Activated CD4-positive, alpha-beta T cell treated with anti-CD3 and anti-CD28 coated beads for 36 hours (primary cell): ENCODE results near the gene AKR1C4. TPM values are rescaled to one million over a fixed set of nuclear protein-coding genes. Genes with fewer than 3 reads are reported as not detected.

ENCODE experiments used
- ATAC-seq: fragments of 200-7000 bp; cut with Tn5 transposase; one replicate; pipeline ENCODE4 v1.10.0; 2021; ENCODE audit warnings: mild to moderate bottlenecking, moderate library complexity
- CTCF ChIA-PET: fragments of 350-600 bp; sonication (Branson Sonifier 250); formaldehyde crosslinking; loops from one replicate; lab custom pipeline; 2021; ENCODE audit warnings: antibody characterized with exemption; lab: Charles Lee
- POLR2A ChIA-PET: fragments of 350-600 bp; sonication (Branson Sonifier 250); formaldehyde crosslinking; loops from one replicate; lab custom pipeline; 2021; ENCODE audit warnings: antibody characterized with exemption, inconsistent platforms; lab: Charles Lee
- DNase-seq: peaks from one replicate; pipeline ENCODE4 v3.0.0-alpha.2; 2020
- H3K27ac Mint-ChIP-seq: one replicate; pipeline ENCODE4 v1.8.0; 2021; ENCODE audit warnings: mixed read lengths
- H3K27me3 Mint-ChIP-seq: one replicate; pipeline ENCODE4 v1.8.0; 2021; ENCODE audit warnings: mixed read lengths
- H3K36me3 Mint-ChIP-seq: one replicate; pipeline ENCODE4 v1.8.0; 2021; ENCODE audit warnings: low read depth, mixed read lengths
- H3K4me1 Mint-ChIP-seq: one replicate; pipeline ENCODE4 v1.8.0; 2021; ENCODE audit warnings: mixed read lengths
- H3K4me3 Mint-ChIP-seq: one replicate; pipeline ENCODE4 v1.8.0; 2021; ENCODE audit warnings: mild to moderate bottlenecking, moderate library complexity, mixed read lengths
- H3K9me3 Mint-ChIP-seq: one replicate; pipeline ENCODE4 v1.8.0; 2021; ENCODE audit warnings: low read depth, mixed read lengths
- intact Hi-C, 2 experiments: fragments of 100-400 bp; cut with DNase I in 1 of 2; cut with micrococcal nuclease in 1 of 2; formaldehyde crosslinking; loops; one replicate each; pipeline versions ENCODE4 v1.14.2 to v1.15.1; 2022 to 2024; cut with DNase I, micrococcal nuclease
- total RNA-seq, 2 experiments: library from RNA; stranded (reverse); gene quantifications; one replicate each; pipeline ENCODE4 v1.2.3, GENCODE V29; 2021

Gene AKR1C4
- total RNA-seq: not detected

GRCh38 chr10:5196702-5197113, at the start of gene AKR1C4:
Gene AKR1C4 (plus strand): TSS chr10:5196837. CDS start chr10:5196868, 31 bp downstream.
- Mint-ChIP-seq H3K27me3 (peaks cover 3% of the 10 kb centered on the region), H3K36me3 (no peaks in the 10 kb centered on the region), H3K4me1 (no peaks in the 10 kb centered on the region), H3K27ac (no peak within 1 kb of the TSS), H3K9me3 (no peaks in the 10 kb centered on the region), H3K4me3 (no peak within 1 kb of the TSS)
- ATAC-seq (no peak), DNase-seq (no peak)
- ChIA-PET CTCF (no interaction called here), POLR2A (no interaction called here)
- intact Hi-C loops: no loop called here

- H3K36me3 Mint-ChIP-seq: no peaks in the 10 kb centered on the region
- POLR2A ChIA-PET: no interaction called here
- intact Hi-C loops: no loop called here
- no peak for ATAC-seq
- CTCF ChIA-PET: no interaction called here
- no peaks in the 10 kb centered on the region for H3K4me1 Mint-ChIP-seq
- peaks cover 4% of the 10 kb centered on the region for H3K27me3 Mint-ChIP-seq
- no peak overlapping the region for H3K4me3 Mint-ChIP-seq
- peaks cover 6% of the 10 kb centered on the region for H3K9me3 Mint-ChIP-seq
- no peak overlapping the region for H3K27ac Mint-ChIP-seq
- DNase-seq: no peak
Observed at GRCh38 chr10:5146920-5147254, 49.8 kb upstream of the AKR1C4 start.

- no peak for ATAC-seq
- intact Hi-C loops: no loop called here
- DNase-seq: no peak
- peaks cover 6% of the 10 kb centered on the region for H3K9me3 Mint-ChIP-seq
- ChIA-PET POLR2A (no interaction called here), CTCF (no interaction called here)
- no peak overlapping the region for H3K4me3 Mint-ChIP-seq
- peaks cover 4% of the 10 kb centered on the region for H3K27me3 Mint-ChIP-seq
- H3K27ac Mint-ChIP-seq: no peak overlapping the region
- H3K36me3 Mint-ChIP-seq: no peaks in the 10 kb centered on the region
- H3K4me1 Mint-ChIP-seq: no peaks in the 10 kb centered on the region
Observed at GRCh38 chr10:5147255-5147980, 49.2 kb upstream of the AKR1C4 start.

GRCh38 chr10:5147981-5148677, 48.5 kb upstream of the AKR1C4 start:
- CTCF ChIA-PET: interaction anchor here (1.0 kb wide), 1 partner anchor 13 kb away, joined by 3 read pairs; no protein-coding TSS in a partner anchor
- H3K9me3 Mint-ChIP-seq: peaks cover 6% of the 10 kb centered on the region
- H3K27ac Mint-ChIP-seq: no peak overlapping the region
- H3K4me1 Mint-ChIP-seq: no peaks in the 10 kb centered on the region
- H3K4me3 Mint-ChIP-seq: no peak overlapping the region
- peaks cover 4% of the 10 kb centered on the region for H3K27me3 Mint-ChIP-seq
- DNase-seq (no peak), ATAC-seq (no peak)
- POLR2A ChIA-PET: no interaction called here
- H3K36me3 Mint-ChIP-seq: no peaks in the 10 kb centered on the region
- intact Hi-C loops: no loop called here

- CTCF ChIA-PET: interaction anchor here (1.0 kb wide), 1 partner anchor 13 kb away, joined by 3 read pairs; no protein-coding TSS in a partner anchor
- peaks cover 6% of the 10 kb centered on the region for H3K9me3 Mint-ChIP-seq
- ATAC-seq (no peak), DNase-seq (no peak)
- H3K4me1 Mint-ChIP-seq: no peaks in the 10 kb centered on the region
- H3K4me3 Mint-ChIP-seq: no peak overlapping the region
- H3K27me3 Mint-ChIP-seq: peaks cover 4% of the 10 kb centered on the region
- POLR2A ChIA-PET: no interaction called here
- H3K27ac Mint-ChIP-seq: no peak overlapping the region
- H3K36me3 Mint-ChIP-seq: no peaks in the 10 kb centered on the region
- intact Hi-C loops: no loop called here
Observed at GRCh38 chr10:5148678-5149032, 48.0 kb upstream of the AKR1C4 start.

- no peak overlapping the region for H3K27ac Mint-ChIP-seq
Observed at GRCh38 chr10:5151076-5151475, 45.6 kb upstream of the AKR1C4 start.

GRCh38 chr10:5155951-5156350, 40.7 kb upstream of the AKR1C4 start:
- DNase-seq (no peak), ATAC-seq (no peak)
- H3K36me3 Mint-ChIP-seq: no peaks in the 10 kb centered on the region
- H3K9me3 Mint-ChIP-seq: peaks cover 3% of the 10 kb centered on the region
- POLR2A ChIA-PET: no interaction called here
- H3K27ac Mint-ChIP-seq: no peak overlapping the region
- H3K27me3 Mint-ChIP-seq: peaks cover 4% of the 10 kb centered on the region
- CTCF ChIA-PET: no interaction called here
- intact Hi-C loops: no loop called here
- H3K4me3 Mint-ChIP-seq: no peak overlapping the region
- no peaks in the 10 kb centered on the region for H3K4me1 Mint-ChIP-seq

More at GRCh38 chr10:5151076-5151475, 45.6 kb upstream of the AKR1C4 start:
- ChIA-PET POLR2A (no interaction called here), CTCF (no interaction called here)
- H3K9me3 Mint-ChIP-seq: peaks cover 6% of the 10 kb centered on the region
- intact Hi-C loops: no loop called here
- H3K27me3 Mint-ChIP-seq: peaks cover 4% of the 10 kb centered on the region
- ATAC-seq: no peak
- H3K36me3 Mint-ChIP-seq: no peaks in the 10 kb centered on the region
- no peaks in the 10 kb centered on the region for H3K4me1 Mint-ChIP-seq
- no peak overlapping the region for H3K4me3 Mint-ChIP-seq
- DNase-seq: no peak

GRCh38 chr10:5157501-5157900, 39.1 kb upstream of the AKR1C4 start:
- Mint-ChIP-seq H3K4me1 (no peaks in the 10 kb centered on the region), H3K9me3 (no peaks in the 10 kb centered on the region), H3K27ac (no peak overlapping the region), H3K27me3 (peaks cover 6% of the 10 kb centered on the region), H3K36me3 (no peaks in the 10 kb centered on the region), H3K4me3 (no peak overlapping the region)
- no peak for ATAC-seq
- POLR2A ChIA-PET: no interaction called here
- CTCF ChIA-PET: interaction anchor here (1.1 kb wide), 1 partner anchor 308 kb away, joined by 3 read pairs; no protein-coding TSS in a partner anchor
- intact Hi-C loops: no loop called here
- no peak for DNase-seq

- no peak overlapping the region for H3K4me3 Mint-ChIP-seq
- CTCF ChIA-PET: no interaction called here
- no peak for ATAC-seq
- peaks cover 9% of the 10 kb centered on the region for H3K9me3 Mint-ChIP-seq
- peaks cover 6% of the 10 kb centered on the region for H3K27me3 Mint-ChIP-seq
- POLR2A ChIA-PET: no interaction called here
- no peak for DNase-seq
- no peak overlapping the region for H3K27ac Mint-ChIP-seq
- intact Hi-C loops: no loop called here
- H3K36me3 Mint-ChIP-seq: peaks cover 2% of the 10 kb centered on the region
- H3K4me1 Mint-ChIP-seq: no peaks in the 10 kb centered on the region
Observed at GRCh38 chr10:5159126-5159525, 37.5 kb upstream of the AKR1C4 start.

GRCh38 chr10:5163487-5163886, 33.1 kb upstream of the AKR1C4 start:
- Mint-ChIP-seq H3K4me3 (no peak overlapping the region), H3K27ac (no peak overlapping the region), H3K27me3 (peaks cover 6% of the 10 kb centered on the region), H3K4me1 (peaks cover 4% of the 10 kb centered on the region), H3K36me3 (peaks cover 10% of the 10 kb centered on the region), H3K9me3 (peaks cover 33% of the 10 kb centered on the region)
- CTCF ChIA-PET: no interaction called here
- no peak for ATAC-seq
- POLR2A ChIA-PET: no interaction called here
- intact Hi-C loops: no loop called here
- no peak for DNase-seq

- ATAC-seq: no peak
- POLR2A ChIA-PET: no interaction called here
- peaks cover 38% of the 10 kb centered on the region for H3K9me3 Mint-ChIP-seq
Observed at GRCh38 chr10:5165738-5166137, 30.9 kb upstream of the AKR1C4 start.

GRCh38 chr10:5168897-5169420, 27.7 kb upstream of the AKR1C4 start:
- ATAC-seq (peak; percentile 89), DNase-seq (peak; percentile 49)
- intact Hi-C loops: no loop called here
- H3K4me1 Mint-ChIP-seq: peaks cover 10% of the 10 kb centered on the region
- POLR2A ChIA-PET: no interaction called here
- H3K4me3 Mint-ChIP-seq: no peak overlapping the region
- no peaks in the 10 kb centered on the region for H3K27me3 Mint-ChIP-seq
- peaks cover 31% of the 10 kb centered on the region for H3K9me3 Mint-ChIP-seq
- CTCF ChIA-PET: interaction anchor here (1.1 kb wide), 1 partner anchor 215 kb away, joined by 3 read pairs; no protein-coding TSS in a partner anchor
- peaks cover 8% of the 10 kb centered on the region for H3K36me3 Mint-ChIP-seq
- H3K27ac Mint-ChIP-seq: peak overlapping the region; percentile 69

More at GRCh38 chr10:5165738-5166137, 30.9 kb upstream of the AKR1C4 start:
- Mint-ChIP-seq H3K36me3 (peaks cover 10% of the 10 kb centered on the region), H3K4me3 (no peak overlapping the region), H3K27me3 (peaks cover 3% of the 10 kb centered on the region), H3K4me1 (peaks cover 10% of the 10 kb centered on the region), H3K27ac (no peak overlapping the region)
- intact Hi-C loops: no loop called here
- CTCF ChIA-PET: no interaction called here
- DNase-seq: no peak
